Stomach (tissue), 4 donors: ENCODE measurements around the gene HASPIN.

Source experiments
- CTCF ChIP-seq, 7 experiments: fragments of 450-650 bp in 4 of 7; fragments of 200-600 bp in 3 of 7; sonication (generic) in 3 of 7; IDR thresholded peaks; one replicate each; pipeline ENCODE4 v1.5.1; 2016 to 2019; ENCODE audit warnings: antibody characterized with exemption in 7 of 7, control low read depth in 2 of 7, mild to moderate bottlenecking in 1 of 7
- EP300 ChIP-seq: sonication (generic); formaldehyde crosslinking; IDR thresholded peaks from one replicate; pipeline ENCODE4 v1.6.1; 2017; ENCODE audit warnings: antibody characterized with exemption
- POLR2A ChIP-seq, 4 donors: fragments of 450-650 bp; IDR thresholded peaks; one replicate each; pipeline ENCODE4 v1.6.1; 2016; ENCODE audit warnings: antibody characterized with exemption in 4 of 4, control low read depth in 2 of 4, mild to moderate bottlenecking in 1 of 4, moderate library complexity in 1 of 4

GRCh38 chr17:3750296-3750695 is 26.6 kb downstream of the HASPIN start:
- TF ChIP-seq POLR2A (IDR thresholded peaks at IDR 0.05) (no peak), CTCF (IDR thresholded peaks at IDR 0.05) (no peak), EP300 (no peak)
